PC-3 (cell line): ENCODE results near the gene SAG. TPM values are rescaled to one million over a fixed set of nuclear protein-coding genes. Genes with fewer than 3 reads are reported as not detected.

ENCODE experiments used
- ATAC-seq: fragments of 200-7000 bp; cut with Tn5 transposase; 2 replicates; pipeline ENCODE4 v1.9.1; 2020; ENCODE audit warnings: mild to moderate bottlenecking, moderate library complexity
- BruUV-seq: library from RNA; stranded (reverse); fragments of 400-500 nt; replicated peaks from 2 replicates; lab custom pipeline; 2021; lab: Mats Ljungman, UMichigan
- CTCF ChIA-PET: fragments of 300-600 bp; sonication (Branson Sonifier 250); formaldehyde crosslinking; loops from one replicate; lab custom pipeline; 2022; ENCODE audit warnings: antibody characterized with exemption; lab: Charles Lee
- POLR2A ChIA-PET: fragments of 300-600 bp; sonication (Branson Sonifier 250); formaldehyde crosslinking; loops from one replicate; lab custom pipeline; 2022; ENCODE audit warnings: antibody characterized with exemption; ENCODE audit not compliant: unreplicated experiment; lab: Charles Lee
- DNase-seq: peaks from one replicate; pipeline ENCODE4 v3.0.0-alpha.2; 2015
- H2AFZ ChIP-seq: fragments of 300-600 bp; sonication (generic); 2 replicates; pipeline ENCODE4 v1.6.0; 2016; ENCODE audit warnings: antibody characterized with exemption, low read length
- H3F3A ChIP-seq: fragments of 300-600 bp; sonication (generic); one replicate; pipeline ENCODE4 v1.6.0; 2017; ENCODE audit warnings: antibody characterized with exemption, low read length, control low read depth, mild to moderate bottlenecking; ENCODE audit not compliant: unreplicated experiment
- H3K27ac ChIP-seq: fragments of 300-600 bp; sonication (generic); 2 replicates; pipeline ENCODE4 v1.5.1; 2016; ENCODE audit warnings: mild to moderate bottlenecking, low read length
- H3K27me3 ChIP-seq: fragments of 300-600 bp; sonication (generic); 2 replicates; pipeline ENCODE4 v1.6.1; 2016; ENCODE audit warnings: low read length, mixed read lengths
- H3K36me3 ChIP-seq: fragments of 300-600 bp; sonication (generic); 2 replicates; pipeline ENCODE4 v1.6.1; 2016; ENCODE audit warnings: low read depth, mixed run types, low read length, mixed read lengths
- H3K4me1 ChIP-seq: fragments of 300-600 bp; sonication (generic); 2 replicates; pipeline ENCODE4 v1.5.1; 2016; ENCODE audit warnings: low read length; ENCODE audit not compliant: insufficient read depth
- H3K4me2 ChIP-seq: fragments of 300-600 bp; sonication (generic); 2 replicates; pipeline ENCODE4 v1.6.0; 2016; ENCODE audit warnings: low read length
- H3K4me3 ChIP-seq: fragments of 300-600 bp; sonication (generic); 2 replicates; pipeline ENCODE4 v1.5.1; 2016; ENCODE audit warnings: mild to moderate bottlenecking, low read length, mixed read lengths
- H3K79me2 ChIP-seq: fragments of 300-600 bp; sonication (generic); 2 replicates; pipeline ENCODE4 v1.6.1; 2017; ENCODE audit warnings: low read length, mixed read lengths
- H3K9ac ChIP-seq: fragments of 300-600 bp; sonication (generic); 2 replicates; pipeline ENCODE4 v1.6.0; 2016; ENCODE audit warnings: mild to moderate bottlenecking, low read length
- H3K9me2 ChIP-seq: fragments of 300-600 bp; sonication (generic); replicated peaks from 2 replicates; pipeline ENCODE4 v1.6.1; 2016; ENCODE audit warnings: mixed run types, low read length, mixed read lengths
- H3K9me3 ChIP-seq: fragments of 300-600 bp; sonication (generic); 2 replicates; pipeline ENCODE4 v1.6.1; 2016; ENCODE audit warnings: low read length, mixed read lengths
- H4K20me1 ChIP-seq: fragments of 300-600 bp; sonication (generic); 2 replicates; pipeline ENCODE4 v1.6.1; 2016; ENCODE audit warnings: low read length, mixed read lengths
- CTCF ChIP-seq: fragments of 300-600 bp; sonication (generic); conservative IDR thresholded peaks from 2 replicates; pipeline ENCODE4 v1.5.1; 2017; ENCODE audit warnings: antibody characterized with exemption, low read depth, mild to moderate bottlenecking, low read length
- EZH2 ChIP-seq: fragments of 300-600 bp; sonication (generic); IDR thresholded peaks from one replicate; pipeline ENCODE4 v1.6.1; 2017; ENCODE audit warnings: antibody characterized with exemption, mild to moderate bottlenecking, low read length; ENCODE audit not compliant: unreplicated experiment
- EZH2phosphoT487 ChIP-seq: fragments of 300-600 bp; sonication (generic); IDR thresholded peaks from 2 replicates; pipeline ENCODE4 v1.6.1; 2018; ENCODE audit warnings: mild to moderate bottlenecking, antibody characterized with exemption, low read length, borderline replicate concordance
- intact Hi-C: fragments of 100-400 bp; cut with micrococcal nuclease; formaldehyde crosslinking; loops from 2 replicates; pipeline ENCODE4 v1.9.0; 2023
- total RNA-seq: library from RNA; depleted of rRNA; stranded (reverse); fragments of >200 nt; gene quantifications from 2 replicates; pipeline ENCODE4 v1.2.3, GENCODE V29; 2014

Gene SAG
- total RNA-seq, 1 experiment from 2014 or later = not detected

GRCh38 chr2:233325814-233326213 lies 18.2 kb downstream of the SAG start:
- Histone ChIP-seq H3K36me3 (no peaks in the 10 kb centered on the region), H3K27me3 (no peaks in the 10 kb centered on the region), H3K9me2 (no peaks in the 10 kb centered on the region), H3K4me2 (no peak overlapping the region), H3F3A (no peaks in the 10 kb centered on the region), H3K79me2 (no peaks in the 10 kb centered on the region), H2AFZ (no peak overlapping the region), H3K4me3 (no peak overlapping the region), H3K9ac (no peak overlapping the region), H3K4me1 (no peaks in the 10 kb centered on the region), H4K20me1 (no peaks in the 10 kb centered on the region), H3K27ac (no peak overlapping the region), H3K9me3 (no peaks in the 10 kb centered on the region)
- no peak for DNase-seq
- intact Hi-C loops = no loop called here
- BruUV-seq = no TSS peak
- TF ChIP-seq EZH2 (no peak), CTCF (no peak), EZH2phosphoT487 (no peak)
- ChIA-PET POLR2A (interaction anchor here (0.6 to 0.7 kb wide), 2 partner anchors 25 to 103 kb away, joined by 5 to 6 read pairs; no protein-coding TSS in a partner anchor), CTCF (interaction anchor here (0.6 kb wide), 1 partner anchor 15 kb away, joined by 3 read pairs; no protein-coding TSS in a partner anchor)
- 0 out of 2 replicates have a peak, but pooled peaks have one; percentile 24 for ATAC-seq

- H3K27me3 ChIP-seq = no peaks in the 10 kb centered on the region
- DNase-seq (no peak), ATAC-seq (no peak)
- BruUV-seq = no TSS peak
- H3K79me2 ChIP-seq = no peaks in the 10 kb centered on the region
- CTCF ChIA-PET = no interaction called here
- no peaks in the 10 kb centered on the region for H3K36me3 ChIP-seq
- no peak overlapping the region for H3K27ac ChIP-seq
- H3K4me2 ChIP-seq = no peak overlapping the region
- no peaks in the 10 kb centered on the region for H4K20me1 ChIP-seq
- no peaks in the 10 kb centered on the region for H3K9me2 ChIP-seq
- no peaks in the 10 kb centered on the region for H3K9me3 ChIP-seq
- no peaks in the 10 kb centered on the region for H3F3A ChIP-seq
- H3K4me3 ChIP-seq = no peak overlapping the region
- no peak overlapping the region for H2AFZ ChIP-seq
- POLR2A ChIA-PET = no interaction called here
- intact Hi-C loops = no loop called here
- H3K9ac ChIP-seq = no peak overlapping the region
- H3K4me1 ChIP-seq = no peaks in the 10 kb centered on the region
- TF ChIP-seq EZH2 (no peak), CTCF (no peak), EZH2phosphoT487 (no peak)
Observed at GRCh38 chr2:233326500-233326899, 18.9 kb downstream of the SAG start.

- no TSS peak for BruUV-seq
- H3K27me3 ChIP-seq = no peaks in the 10 kb centered on the region
- TF ChIP-seq EZH2phosphoT487 = no peak
- ATAC-seq (no peak), DNase-seq (no peak)
- no peak overlapping the region for H3K27ac ChIP-seq
- no peaks in the 10 kb centered on the region for H4K20me1 ChIP-seq
- H3K36me3 ChIP-seq = no peaks in the 10 kb centered on the region
- no peak overlapping the region for H3K9ac ChIP-seq
- ChIA-PET POLR2A (no interaction called here), CTCF (no interaction called here)
- no peaks in the 10 kb centered on the region for H3K9me2 ChIP-seq
- H2AFZ ChIP-seq = no peak overlapping the region
- H3F3A ChIP-seq = no peaks in the 10 kb centered on the region
- H3K4me3 ChIP-seq = no peak overlapping the region
- no peak overlapping the region for H3K4me2 ChIP-seq
- intact Hi-C loops = no loop called here
- H3K9me3 ChIP-seq = no peaks in the 10 kb centered on the region
- no peaks in the 10 kb centered on the region for H3K79me2 ChIP-seq
- H3K4me1 ChIP-seq = no peaks in the 10 kb centered on the region
Observed at GRCh38 chr2:233328922-233329321, 21.3 kb downstream of the SAG start.
